HCT116 (cell line): ENCODE data around the gene CDH3. TPM values are rescaled to one million over a fixed set of nuclear protein-coding genes. Genes with fewer than 3 reads are reported as not detected.
A peak's percentile ranks its signal among the peaks of the same experiment; 100 is the strongest.

ENCODE experiments used
- ATAC-seq: fragments of 200-7000 bp; cut with Tn5 transposase; 2 replicates; pipeline ENCODE4 v1.9.1; 2020; ENCODE audit warnings: mild to moderate bottlenecking, moderate library complexity
- BruUV-seq: library from RNA; stranded (reverse); fragments of 400-500 nt; replicated peaks from 2 replicates; lab custom pipeline; 2021; lab: Mats Ljungman, UMichigan
- CTCF ChIA-PET: fragments of 300-600 bp; sonication (Branson Sonifier 250); formaldehyde crosslinking; loops from one replicate; lab custom pipeline; 2021; ENCODE audit warnings: antibody characterized with exemption; lab: Charles Lee
- POLR2A ChIA-PET: fragments of 300-600, 350-600 bp; sonication (Branson Sonifier 250); formaldehyde crosslinking; loops from one replicate; lab custom pipeline; 2021; ENCODE audit warnings: antibody characterized with exemption; lab: Charles Lee
- RAD21 ChIA-PET, 2 experiments: fragments of 300-600 bp; sonication (Branson Sonifier 250); formaldehyde crosslinking; loops; one replicate each; lab custom pipeline; 2023; ENCODE audit warnings: low total read pairs in 2 of 2; ENCODE audit not compliant: uncharacterized antibody in 2 of 2, unreplicated experiment in 2 of 2, low non-redundant PET in 1 of 2; lab: Charles Lee
- DNase-seq: peaks from one replicate; pipeline ENCODE4 v3.0.0-alpha.2; 2010; ENCODE audit warnings: low read depth, low spot score
- H2AFZ ChIP-seq: fragments of 200-600 bp; shearing (Covaris generic), sonication (generic); 2 replicates; pipeline ENCODE4 v1.6.1; 2017; ENCODE audit warnings: low read depth, mixed run types, mixed read lengths, antibody characterized with exemption, low read length; ENCODE audit not compliant: poor library complexity, severe bottlenecking
- H3K27ac ChIP-seq: 2 replicates; pipeline ENCODE4 v1.5.1; 2012; ENCODE audit warnings: low read depth, low read length
- H3K27me3 ChIP-seq: fragments of 200-600 bp; sonication (generic); 2 replicates; pipeline ENCODE4 v1.6.1; 2016; ENCODE audit warnings: mixed run types, low read length, mixed read lengths; ENCODE audit not compliant: insufficient read depth
- H3K36me3 ChIP-seq, 2 experiments: fragments of 200-500 bp in 1 of 2; fragments of 200-600 bp in 1 of 2; sonication (Bioruptor generic) in 1 of 2; sonication (generic) in 1 of 2; 2 replicates each; pipeline versions ENCODE4 v1.5.1 to v1.6.1; 2014 to 2016; ENCODE audit warnings: low read length in 2 of 2, inconsistent platforms in 1 of 2, mixed read lengths in 1 of 2, mixed run types in 1 of 2; ENCODE audit not compliant: insufficient read depth in 2 of 2, control insufficient read depth in 1 of 2
- H3K4me1 ChIP-seq, 2 experiments: fragments of 200-600 bp in 1 of 2; sonication (generic) in 1 of 2; 2 replicates each; pipeline versions ENCODE4 v1.5.1 to v1.6.1; 2012 to 2017; ENCODE audit warnings: low read length in 2 of 2, inconsistent platforms in 1 of 2, mild to moderate bottlenecking in 1 of 2, mixed read lengths in 1 of 2, mixed run types in 1 of 2, moderate library complexity in 1 of 2; ENCODE audit not compliant: insufficient read depth in 2 of 2, control insufficient read depth in 1 of 2
- H3K4me2 ChIP-seq: fragments of 200-600 bp; sonication (generic); 2 replicates; pipeline ENCODE4 v1.6.1; 2017; ENCODE audit warnings: mixed run types, low read length, mixed read lengths
- H3K4me3 ChIP-seq, 2 experiments: fragments of 200-600 bp in 1 of 2; sonication (generic) in 1 of 2; replicated peaks in 1 of 2; 2 replicates each; pipeline ENCODE4 v1.5.1; 2011 to 2016; ENCODE audit warnings: low read length in 2 of 2, control low read depth in 1 of 2, low read depth in 1 of 2, mild to moderate bottlenecking in 1 of 2, mixed read lengths in 1 of 2, mixed run types in 1 of 2
- H3K79me2 ChIP-seq: fragments of 200-600 bp; sonication (generic); 2 replicates; pipeline ENCODE4 v1.6.1; 2017; ENCODE audit warnings: mild to moderate bottlenecking, mixed run types, low read length, moderate library complexity, mixed read lengths; ENCODE audit not compliant: insufficient read depth
- H3K9ac ChIP-seq: fragments of 200-600 bp; sonication (generic); 2 replicates; pipeline ENCODE4 v1.6.1; 2016; ENCODE audit warnings: low read length, mixed read lengths
- H3K9me2 ChIP-seq: fragments of 200-600 bp; sonication (generic), shearing (Covaris generic); 2 replicates; pipeline ENCODE4 v1.6.1; 2017; ENCODE audit warnings: mixed run types, mild to moderate bottlenecking, moderate library complexity; ENCODE audit not compliant: insufficient read depth
- H3K9me3 ChIP-seq, 2 experiments: fragments of 200-500 bp in 1 of 2; fragments of 200-600 bp in 1 of 2; sonication (Bioruptor generic) in 1 of 2; sonication (generic) in 1 of 2; 2 replicates each; pipeline ENCODE4 v1.6.1; 2014 to 2017; ENCODE audit warnings: low read length in 2 of 2, mixed read lengths in 2 of 2, inconsistent platforms in 1 of 2, low read depth in 1 of 2, mild to moderate bottlenecking in 1 of 2, mixed run types in 1 of 2, moderate library complexity in 1 of 2; ENCODE audit not compliant: control insufficient read depth in 1 of 2, insufficient read depth in 1 of 2
- H4K20me1 ChIP-seq: fragments of 200-600 bp; sonication (generic), shearing (Covaris generic); 2 replicates; pipeline ENCODE4 v1.6.1; 2017; ENCODE audit warnings: mixed run types, mild to moderate bottlenecking, moderate library complexity; ENCODE audit not compliant: insufficient read depth
- ELF1 ChIP-seq: IDR thresholded peaks from 2 replicates; pipeline ENCODE4 v1.6.1; 2012; ENCODE audit warnings: low read depth, borderline replicate concordance
- EZH2 ChIP-seq: fragments of 200-600 bp; sonication (generic); IDR thresholded peaks from 2 replicates; pipeline ENCODE4 v1.6.1; 2017; ENCODE audit warnings: antibody characterized with exemption, mixed run types
- EZH2phosphoT487 ChIP-seq: fragments of 200-600 bp; IDR thresholded peaks from 2 replicates; pipeline ENCODE4 v1.6.1; 2018; ENCODE audit warnings: antibody characterized with exemption, borderline replicate concordance
- FOSL1 ChIP-seq: IDR thresholded peaks from 2 replicates; pipeline ENCODE4 v1.6.1; 2012; ENCODE audit warnings: low read depth
- JUND ChIP-seq: IDR thresholded peaks from 2 replicates; pipeline ENCODE4 v1.6.1; 2012
- RAD21 ChIP-seq: IDR thresholded peaks from 2 replicates; pipeline ENCODE4 v1.6.1; 2012; ENCODE audit warnings: low read depth, mild to moderate bottlenecking
- SP1 ChIP-seq: IDR thresholded peaks from 2 replicates; pipeline ENCODE4 v1.6.1; 2012; ENCODE audit warnings: low read depth
- SRF ChIP-seq: IDR thresholded peaks from 2 replicates; pipeline ENCODE4 v1.6.1; 2012; ENCODE audit warnings: low read depth
- TCF7L2 ChIP-seq: IDR thresholded peaks from 2 replicates; pipeline ENCODE4 v1.7.0; 2011; ENCODE audit warnings: borderline replicate concordance, inconsistent platforms; ENCODE audit not compliant: insufficient read depth, insufficient read length; ENCODE audit errors: extremely low read depth
- YY1 ChIP-seq: IDR thresholded peaks from 2 replicates; pipeline ENCODE4 v1.6.1; 2011; ENCODE audit warnings: low read length, low read depth, moderate library complexity, mild to moderate bottlenecking; ENCODE audit not compliant: insufficient replicate concordance; ENCODE audit errors: extremely low read depth
- ZBTB33 ChIP-seq: IDR thresholded peaks from 2 replicates; pipeline ENCODE4 v1.6.1; 2011; ENCODE audit warnings: mild to moderate bottlenecking, low read length, moderate library complexity; ENCODE audit not compliant: insufficient replicate concordance; ENCODE audit errors: extremely low read depth
- ZFX ChIP-seq: fragments of 450-650 bp; IDR thresholded peaks from 2 replicates; pipeline ENCODE4 v1.6.1; 2017
- intact Hi-C: fragments of 100-400 bp; cut with micrococcal nuclease; formaldehyde crosslinking; loops from 2 replicates; pipeline ENCODE4 v1.10.0; 2022
- total RNA-seq: library from RNA; stranded (reverse); gene quantifications from one replicate; pipeline ENCODE4 v1.2.1, GENCODE V29; 2021; ENCODE audit not compliant: unreplicated experiment

The CDH3 gene
- total RNA-seq, 1 experiment from 2014 or later, result 94.7 TPM

DNA sequence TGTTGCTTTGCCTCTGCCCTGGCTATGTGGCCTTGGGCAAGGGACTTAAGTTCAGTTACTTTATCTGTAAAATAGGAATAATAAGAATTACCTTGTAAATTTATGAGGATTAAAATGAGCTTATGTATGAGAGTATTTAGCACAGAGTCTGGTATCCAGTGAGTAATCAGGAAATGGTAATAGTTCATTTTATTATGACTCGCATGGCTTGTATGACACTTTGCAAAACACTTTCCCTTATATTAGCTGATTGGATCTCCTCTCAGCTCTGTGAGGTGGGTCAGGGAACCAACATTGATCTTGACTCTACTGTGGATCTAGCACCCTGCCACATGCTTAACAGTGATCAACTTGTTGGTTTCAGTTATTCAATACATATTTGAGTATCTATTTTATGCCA, 8.3 kb upstream of the CDH3 start:
- ChIA-PET POLR2A (interaction anchor here (0.5 to 1.4 kb wide), 2 partner anchors 11 to 22 kb away, joined by 3 to 5 read pairs; no protein-coding TSS in a partner anchor), CTCF (no interaction called here), RAD21 (interaction anchor here in 1 of 2 experiments (1.3 kb wide), 1 partner anchor 46 kb away, joined by 3 read pairs; no protein-coding TSS in a partner anchor)
- peak overlapping the region; percentile 47 for H3K9ac ChIP-seq
- no peaks in the 10 kb centered on the region for H3K36me3 ChIP-seq
- no peaks in the 10 kb centered on the region for H3K79me2 ChIP-seq
- ATAC-seq (peak; percentile 49; the same call in 1 of the 2 replicates), DNase-seq (no peak)
- peak overlapping the region; percentile 98 for H2AFZ ChIP-seq
- no TSS peak for BruUV-seq
- H3K27me3 ChIP-seq, result no peaks in the 10 kb centered on the region
- TF ChIP-seq EZH2 (no peak), ZFX (no peak), ELF1 (no peak), ZBTB33 (no peak), RAD21 (no peak), FOSL1 (peak; percentile 38; the same call in 1 of the 2 replicates), SRF (no peak), SP1 (no peak), JUND (peak; percentile 47; the same call in 1 of the 2 replicates), YY1 (no peak), EZH2phosphoT487 (no peak), TCF7L2 (no peak)
- peak overlapping the region in 1 of 2 experiments; percentile 36; a peak in 2 of 4 replicates for H3K4me3 ChIP-seq
- H3K9me3 ChIP-seq, result no peaks in the 10 kb centered on the region
- H3K4me1 ChIP-seq, result peaks cover 24 to 32% of the 10 kb centered on the region in 2 experiments
- no peaks in the 10 kb centered on the region for H4K20me1 ChIP-seq
- H3K27ac ChIP-seq, result peak overlapping the region; percentile 20; the same call in 1 of the 2 replicates
- H3K9me2 ChIP-seq, result no peaks in the 10 kb centered on the region
- intact Hi-C loops, result no loop called here
- peak overlapping the region; percentile 77 for H3K4me2 ChIP-seq
